H1 (cell line): ENCODE results near the gene TAF4. TPM values are rescaled to one million over a fixed set of nuclear protein-coding genes. Genes with fewer than 3 reads are reported as not detected.

Source experiments
- CTCF ChIA-PET: fragments of 300-600 bp; sonication (Branson Sonifier 250); formaldehyde crosslinking; loops from one replicate; lab custom pipeline; 2021; ENCODE audit not compliant: partially characterized antibody; lab: Charles Lee
- POLR2A ChIA-PET: fragments of 300-600 bp; sonication (Branson Sonifier 250); formaldehyde crosslinking; loops from one replicate; lab custom pipeline; 2021; ENCODE audit warnings: inconsistent platforms; ENCODE audit not compliant: partially characterized antibody; lab: Charles Lee
- DNase-seq, 2 experiments: peaks; one replicate each; pipeline versions ENCODE4 v3.0.0 to v3.0.0-alpha.2; 2010 to 2022; ENCODE audit warnings: low spot score in 2 of 2, low read depth in 1 of 2, mixed read lengths in 1 of 2
- FAIRE-seq: peaks from 2 replicates; lab custom pipeline; 2011; peaks lifted over from hg19 to GRCh38; lab: Jason Lieb, UNC
- H2AFZ ChIP-seq: 2 replicates; pipeline ENCODE4 v1.8.1; 2012; ENCODE audit warnings: low read length, inconsistent platforms
- H2AK5ac ChIP-seq: 2 replicates; pipeline ENCODE4 v1.6.1; 2013; ENCODE audit warnings: low read depth, low read length
- H2BK120ac ChIP-seq: replicated peaks from 2 replicates; pipeline ENCODE3; 2013; ENCODE audit warnings: low read depth, low read length, inconsistent platforms
- H2BK12ac ChIP-seq: 2 replicates; pipeline ENCODE4 v1.6.1; 2013; ENCODE audit warnings: low read depth, low read length
- H2BK15ac ChIP-seq: 2 replicates; pipeline ENCODE4 v1.6.1; 2013; ENCODE audit warnings: low read length
- H2BK20ac ChIP-seq: 2 replicates; pipeline ENCODE4 v1.6.1; 2013; ENCODE audit warnings: low read length
- H2BK5ac ChIP-seq: 2 replicates; pipeline ENCODE4 v1.6.1; 2013; ENCODE audit warnings: low read depth, low read length
- H3K14ac ChIP-seq: 2 replicates; pipeline ENCODE4 v1.6.1; 2013; ENCODE audit warnings: inconsistent platforms; ENCODE audit not compliant: insufficient read length
- H3K18ac ChIP-seq: 2 replicates; pipeline ENCODE4 v1.6.1; 2013; ENCODE audit warnings: low read length; ENCODE audit errors: extremely low read depth
- H3K23ac ChIP-seq: 2 replicates; pipeline ENCODE4 v1.6.1; 2013; ENCODE audit warnings: inconsistent platforms; ENCODE audit not compliant: insufficient read length
- H3K23me2 ChIP-seq: 2 replicates; pipeline ENCODE4 v1.6.1; 2013; ENCODE audit warnings: low read depth, low read length
- H3K27ac ChIP-seq: 2 replicates; pipeline ENCODE4 v1.6.1; 2011; ENCODE audit warnings: low read depth, low read length, inconsistent platforms
- H3K27me3 ChIP-seq, 4 experiments: replicated peaks in 1 of 4; 1 replicate in 1 of 4; 2 replicates in 3 of 4; pipeline versions ENCODE4 v1.6.1 to v1.8.1; 2011 to 2013; ENCODE audit warnings: low read length in 3 of 4, mild to moderate bottlenecking in 3 of 4, inconsistent platforms in 2 of 4, mixed read lengths in 2 of 4, moderate library complexity in 1 of 4; ENCODE audit not compliant: control insufficient read depth in 3 of 4, insufficient read depth in 3 of 4; ENCODE audit errors: extremely low read depth in 1 of 4
- H3K36me3 ChIP-seq, 4 experiments: 2 replicates each; pipeline versions ENCODE4 v1.6.1 to v1.8.1; 2011 to 2013; ENCODE audit warnings: mild to moderate bottlenecking in 4 of 4, low read length in 3 of 4, moderate library complexity in 2 of 4, control low read depth in 1 of 4, inconsistent platforms in 1 of 4; ENCODE audit not compliant: insufficient read depth in 4 of 4, control insufficient read depth in 2 of 4
- H3K4ac ChIP-seq: replicated peaks from 2 replicates; pipeline ENCODE3; 2013; ENCODE audit warnings: low read length, low read depth, mixed read lengths, inconsistent platforms; ENCODE audit not compliant: insufficient read length
- H3K4me1 ChIP-seq, 4 experiments: replicated peaks in 1 of 4; 1 replicate in 1 of 4; 2 replicates in 3 of 4; pipeline versions ENCODE4 v1.6.1 to v1.8.1; 2011 to 2013; ENCODE audit warnings: low read length in 3 of 4, inconsistent platforms in 2 of 4, mixed read lengths in 1 of 4; ENCODE audit not compliant: insufficient read depth in 4 of 4, control insufficient read depth in 3 of 4
- H3K4me2 ChIP-seq, 2 experiments: 2 replicates each; pipeline versions ENCODE4 v1.6.1 to v1.8.1; 2011 to 2013; ENCODE audit warnings: low read depth in 2 of 2, low read length in 2 of 2, control low read depth in 1 of 2, inconsistent platforms in 1 of 2, mild to moderate bottlenecking in 1 of 2; ENCODE audit not compliant: insufficient read depth in 1 of 2
- H3K4me3 ChIP-seq, 4 experiments: fragments of 200-600, 300-600 bp in 1 of 4; sonication (generic), shearing (Covaris generic), sonication (Bioruptor Twin) in 1 of 4; 2 replicates each; pipeline versions ENCODE4 v1.5.1 to v1.8.1; 2011 to 2016; ENCODE audit warnings: low read length in 4 of 4, low read depth in 3 of 4, control low read depth in 2 of 4, inconsistent platforms in 2 of 4, mild to moderate bottlenecking in 2 of 4, mixed read lengths in 1 of 4, moderate library complexity in 1 of 4; ENCODE audit not compliant: insufficient read depth in 2 of 4; ENCODE audit errors: extremely low read depth in 1 of 4
- H3K56ac ChIP-seq: replicated peaks from 2 replicates; pipeline ENCODE3; 2013; ENCODE audit warnings: low read depth, mild to moderate bottlenecking, mixed read lengths, low read length, inconsistent platforms; ENCODE audit not compliant: insufficient read length
- H3K79me1 ChIP-seq: 2 replicates; pipeline ENCODE4 v1.6.1; 2013; ENCODE audit warnings: low read depth, low read length, control low read depth
- H3K79me2 ChIP-seq, 2 experiments: 2 replicates each; pipeline versions ENCODE4 v1.6.1 to v1.8.1; 2012 to 2013; ENCODE audit warnings: low read length in 2 of 2, mild to moderate bottlenecking in 2 of 2, inconsistent platforms in 1 of 2; ENCODE audit not compliant: insufficient read depth in 2 of 2, control insufficient read depth in 1 of 2
- H3K9ac ChIP-seq, 4 experiments: replicated peaks in 1 of 4; 1 replicate in 1 of 4; 2 replicates in 3 of 4; pipeline versions ENCODE4 v1.6.1 to v1.8.1; 2011 to 2013; ENCODE audit warnings: low read depth in 3 of 4, low read length in 3 of 4, control low read depth in 2 of 4, mild to moderate bottlenecking in 2 of 4, moderate library complexity in 2 of 4, inconsistent platforms in 1 of 4; ENCODE audit errors: extremely low read depth in 1 of 4
- H3K9me3 ChIP-seq, 2 experiments: 2 replicates each; pipeline versions ENCODE4 v1.6.1 to v1.8.1; 2012 to 2013; ENCODE audit warnings: mild to moderate bottlenecking in 2 of 2, moderate library complexity in 2 of 2, control low read depth in 1 of 2, inconsistent platforms in 1 of 2, low read depth in 1 of 2, low read length in 1 of 2, mixed read lengths in 1 of 2; ENCODE audit not compliant: insufficient read depth in 2 of 2
- H4K20me1 ChIP-seq, 2 experiments: replicated peaks in 1 of 2; 2 replicates each; pipeline versions ENCODE3 to v1.8.1; 2011 to 2013; ENCODE audit warnings: inconsistent platforms in 2 of 2, low read length in 2 of 2, mild to moderate bottlenecking in 1 of 2; ENCODE audit not compliant: insufficient read depth in 2 of 2, control insufficient read depth in 1 of 2
- H4K5ac ChIP-seq: 2 replicates; pipeline ENCODE4 v1.6.1; 2013; ENCODE audit warnings: low read length, low read depth, mixed read lengths, inconsistent platforms; ENCODE audit not compliant: insufficient read length
- H4K8ac ChIP-seq: 2 replicates; pipeline ENCODE4 v1.8.0; 2013; ENCODE audit warnings: mild to moderate bottlenecking, moderate library complexity, low read length, inconsistent platforms; ENCODE audit not compliant: insufficient read depth; ENCODE audit errors: extremely low read depth
- H4K91ac ChIP-seq: replicated peaks from 2 replicates; pipeline ENCODE3; 2013; ENCODE audit warnings: low read length, mixed read lengths, inconsistent platforms; ENCODE audit not compliant: insufficient read length
- ASH2L ChIP-seq: fragments of 200-600, 300-600 bp; sonication (generic); IDR thresholded peaks from one replicate; pipeline ENCODE4 v1.7.1; 2017; ENCODE audit warnings: low read length
- CEBPB ChIP-seq: IDR thresholded peaks from 2 replicates; pipeline ENCODE4 v1.6.1; 2012; ENCODE audit warnings: low read depth, low read length
- FOSL1 ChIP-seq: IDR thresholded peaks from 2 replicates; pipeline ENCODE4 v1.6.1; 2011; ENCODE audit warnings: mild to moderate bottlenecking, low read depth, low read length, moderate library complexity; ENCODE audit not compliant: insufficient read depth
- GTF2F1 ChIP-seq: IDR thresholded peaks from 2 replicates; pipeline ENCODE4 v1.6.1; 2012; ENCODE audit warnings: low read depth, low read length, improper control_type of control experiment, borderline replicate concordance
- HDAC2 ChIP-seq, 2 experiments: fragments of 300-600 bp in 1 of 2; sonication (generic) in 1 of 2; IDR thresholded peaks; 2 replicates each; pipeline ENCODE4 v1.6.1; 2011 to 2012; ENCODE audit warnings: low read depth in 2 of 2, low read length in 2 of 2, mild to moderate bottlenecking in 2 of 2, moderate library complexity in 2 of 2, borderline replicate concordance in 1 of 2, inconsistent platforms in 1 of 2
- JUN ChIP-seq: IDR thresholded peaks from 2 replicates; pipeline ENCODE4 v1.6.1; 2011; ENCODE audit warnings: low read depth, mild to moderate bottlenecking, improper control_type of control experiment, low read length
- PHF8 ChIP-seq: fragments of 200-600 bp; sonication (generic); conservative IDR thresholded peaks from 2 replicates; pipeline ENCODE4 v1.7.1; 2012; ENCODE audit warnings: low read depth, mild to moderate bottlenecking, inconsistent platforms, low read length, moderate library complexity
- POU5F1 ChIP-seq: IDR thresholded peaks from 2 replicates; pipeline ENCODE4 v1.6.1; 2011; ENCODE audit warnings: low read depth, mild to moderate bottlenecking, low read length, moderate library complexity
- SIX5 ChIP-seq: IDR thresholded peaks from 2 replicates; pipeline ENCODE4 v1.6.1; 2011; ENCODE audit warnings: mild to moderate bottlenecking, low read depth, low read length
- TAF1 ChIP-seq: IDR thresholded peaks from 2 replicates; pipeline ENCODE4 v1.6.1; 2011; ENCODE audit warnings: mild to moderate bottlenecking, low read depth, low read length
- TBP ChIP-seq: IDR thresholded peaks from 2 replicates; pipeline ENCODE4 v1.6.1; 2011; ENCODE audit warnings: low read depth, low read length, improper control_type of control experiment
- TEAD4 ChIP-seq: IDR thresholded peaks from 2 replicates; pipeline ENCODE4 v1.6.1; 2012; ENCODE audit warnings: low read depth, low read length, inconsistent platforms, mixed read lengths
- ZNF274 ChIP-seq: IDR thresholded peaks from 2 replicates; pipeline ENCODE4 v1.7.0; 2012; ENCODE audit warnings: low read length, borderline replicate concordance; ENCODE audit errors: extremely low read depth
- whole genome bisulfite sequencing, 2 experiments: shearing (Covaris generic) in 1 of 2; methylation state at CpG; one replicate each; pipeline versions ENCODE4 v1.1.6 to v1.1.7; 2013 to 2015; ENCODE audit warnings: low lambda C conversion rate in 2 of 2, mixed read lengths in 2 of 2, inconsistent platforms in 1 of 2, low coverage in 1 of 2, missing lambda C conversion rate in 1 of 2; ENCODE audit not compliant: insufficient replicate concordance in 2 of 2, insufficient coverage in 1 of 2, insufficient read length in 1 of 2; ENCODE audit errors: extremely low coverage in 1 of 2, missing lambda C conversion rate in 1 of 2; 5-methylcytosine and 5-hydroxymethylcytosine counted together
- polyA plus RNA-seq, 7 experiments: library from polyadenylated mRNA; depleted of rRNA in 3 of 7; stranded (reverse) in 5 of 7; unstranded in 2 of 7; fragments of >200 nt in 5 of 7; fragments of 200-250 nt in 2 of 7; gene quantifications; 1 replicate in 5 of 7; 2 replicates in 1 of 7; 4 replicates in 1 of 7; pipeline versions ENCODE4 v1.2.1 to v1.2.3, GENCODE V29; 2011 to 2013; ENCODE audit warnings: missing spikeins in 2 of 7, mixed read lengths in 2 of 7
- total RNA-seq: library from RNA; stranded (reverse); fragmentation: NEBNext Ultra II Directional; extraction: Animal tissue kit (Norgen Biotek cat#: 25700); gene quantifications from 2 replicates; pipeline ENCODE4 v1.2.1, GENCODE V29; 2021
- TF ChIP-seq, protein P1 (sequence below): IDR thresholded peaks from 2 replicates; pipeline ENCODE4 v1.6.1; 2011; ENCODE audit warnings: low read depth, mild to moderate bottlenecking, low read length; ENCODE audit not compliant: insufficient read depth

Gene TAF4
- total and polyA plus RNA-seq, 2 of the 8 experiments (the other 6 are each of a cell fraction or from before 2014, with no cell fraction given): 16.0 to 30.1 TPM

DNA sequence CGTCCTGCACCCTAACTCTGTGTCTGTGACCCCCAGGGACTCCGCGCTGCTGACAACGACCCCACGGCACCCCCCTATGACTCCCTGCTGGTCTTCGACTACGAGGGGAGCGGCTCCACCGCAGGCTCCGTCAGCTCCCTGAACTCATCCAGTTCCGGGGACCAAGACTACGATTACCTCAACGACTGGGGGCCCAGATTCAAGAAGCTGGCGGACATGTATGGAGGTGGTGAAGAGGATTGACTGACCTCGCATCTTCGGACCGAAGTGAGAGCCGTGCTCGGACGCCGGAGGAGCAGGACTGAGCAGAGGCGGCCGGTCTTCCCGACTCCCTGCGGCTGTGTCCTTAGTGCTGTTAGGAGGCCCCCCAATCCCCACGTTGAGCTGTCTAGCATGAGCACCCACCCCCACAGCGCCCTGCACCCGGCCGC is 129.0 kb downstream of the TAF4 start:
- Histone ChIP-seq H4K5ac (no peak overlapping the region), H3K9ac (no peak overlapping the region), H3K79me2 (no peaks in the 10 kb centered on the region), H4K91ac (no peak overlapping the region), H3K79me1 (no peaks in the 10 kb centered on the region), H3K4me2 (no peak overlapping the region), H2BK12ac (no peak overlapping the region), H3K14ac (no peak overlapping the region), H2AK5ac (no peak overlapping the region), H4K20me1 (peaks cover 0 to 3% of the 10 kb centered on the region in 2 experiments), H3K4me1 (peaks cover 0 to 27% (median 10%) of the 10 kb centered on the region in 4 experiments; a peak in 5 of 7 replicates), H3K23ac (no peak overlapping the region), H2BK20ac (no peak overlapping the region), H3K27me3 (no peaks in the 10 kb centered on the region), H3K9me3 (no peaks in the 10 kb centered on the region), H3K4me3 (no peak overlapping the region), H2BK120ac (no peak overlapping the region), H3K56ac (no peak overlapping the region), H3K4ac (no peak overlapping the region), H2AFZ (no peak overlapping the region), H2BK5ac (no peak overlapping the region; the same call in 1 of the 2 replicates), H2BK15ac (no peak overlapping the region), H3K23me2 (no peaks in the 10 kb centered on the region), H3K18ac (peak overlapping the region; percentile 19; the same call in 1 of the 2 replicates), H3K27ac (peak overlapping the region; percentile 25; the same call in 1 of the 2 replicates), H3K36me3 (no peaks in the 10 kb centered on the region; a peak in 1 of 8 replicates), H4K8ac (no peak overlapping the region)
- 83% methylated on average over 25 of the region's 29 CpGs; no CpG with 5 or more reads in 1 of the 2 experiments for WGBS, 2 experiments
- FAIRE-seq (no peak), DNase-seq (peak in 1 of 2 experiments; percentile 42)
- POLR2A ChIA-PET: interaction anchor here (1.0 to 1.3 kb wide), 2 partner anchors 9 to 14 kb away, joined by 3 to 5 read pairs; no protein-coding TSS in a partner anchor
- CTCF ChIA-PET: interaction anchor here (0.6 to 1.2 kb wide), 2 partner anchors 17 to 196 kb away, joined by 3 read pairs; no protein-coding TSS in a partner anchor
- TF ChIP-seq PHF8 (no peak), ZNF274 (no peak), TBP (no peak), TEAD4 (no peak), JUN (no peak), TAF1 (no peak), ASH2L (no peak), GTF2F1 (no peak), FOSL1 (no peak), SIX5 (no peak), HDAC2 (IDR thresholded peaks at IDR 0.05; ENCODE audit: borderline replicate concordance in 1 of 2, low read depth in 2 of 2, low read length in 2 of 2) (no peak), CEBPB (no peak), POU5F1 (no peak)
- TF ChIP-seq, protein P1, sequence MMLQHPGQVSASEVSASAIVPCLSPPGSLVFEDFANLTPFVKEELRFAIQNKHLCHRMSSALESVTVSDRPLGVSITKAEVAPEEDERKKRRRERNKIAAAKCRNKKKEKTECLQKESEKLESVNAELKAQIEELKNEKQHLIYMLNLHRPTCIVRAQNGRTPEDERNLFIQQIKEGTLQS: no peak
